ENCODE measurements around the gene NRF1.

GRCh38 chr7:129764247-129765084 lies 152.9 kb downstream of the NRF1 start:
- no peak for TF ChIP-seq CTCF (conservative IDR thresholded peaks at IDR 0.05; ENCODE audit: low read depth, low read length)
- TF ChIP-seq EZH2 (IDR thresholded peaks at IDR 0.05; ENCODE audit: low read length, unreplicated experiment): no peak
